ENCODE results near the gene TGFBR2.

GRCh38 chr3:30649572-30650318, 43.3 kb downstream of the TGFBR2 start:
- TF ChIP-seq CTCF (IDR thresholded peaks at IDR 0.05), result no peak
- peak in 1 of 2 donors; percentile 46 for TF ChIP-seq EP300 (IDR thresholded peaks at IDR 0.05)
